GM12874 (cell line): ENCODE results near the gene ST8SIA1.

ENCODE experiments used
- TF ChIP-seq, protein P1 (sequence below): IDR thresholded peaks from 2 replicates; pipeline ENCODE4 v1.5.1; 2011; ENCODE audit warnings: low read depth, mild to moderate bottlenecking, control low read depth, low read length, moderate library complexity; ENCODE audit not compliant: insufficient read depth

ST8SIA1 gene

GRCh38 chr12:22283006-22283506 lies 51.5 kb downstream of the ST8SIA1 start:
- TF ChIP-seq, protein P1, sequence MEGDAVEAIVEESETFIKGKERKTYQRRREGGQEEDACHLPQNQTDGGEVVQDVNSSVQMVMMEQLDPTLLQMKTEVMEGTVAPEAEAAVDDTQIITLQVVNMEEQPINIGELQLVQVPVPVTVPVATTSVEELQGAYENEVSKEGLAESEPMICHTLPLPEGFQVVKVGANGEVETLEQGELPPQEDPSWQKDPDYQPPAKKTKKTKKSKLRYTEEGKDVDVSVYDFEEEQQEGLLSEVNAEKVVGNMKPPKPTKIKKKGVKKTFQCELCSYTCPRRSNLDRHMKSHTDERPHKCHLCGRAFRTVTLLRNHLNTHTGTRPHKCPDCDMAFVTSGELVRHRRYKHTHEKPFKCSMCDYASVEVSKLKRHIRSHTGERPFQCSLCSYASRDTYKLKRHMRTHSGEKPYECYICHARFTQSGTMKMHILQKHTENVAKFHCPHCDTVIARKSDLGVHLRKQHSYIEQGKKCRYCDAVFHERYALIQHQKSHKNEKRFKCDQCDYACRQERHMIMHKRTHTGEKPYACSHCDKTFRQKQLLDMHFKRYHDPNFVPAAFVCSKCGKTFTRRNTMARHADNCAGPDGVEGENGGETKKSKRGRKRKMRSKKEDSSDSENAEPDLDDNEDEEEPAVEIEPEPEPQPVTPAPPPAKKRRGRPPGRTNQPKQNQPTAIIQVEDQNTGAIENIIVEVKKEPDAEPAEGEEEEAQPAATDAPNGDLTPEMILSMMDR, result no peak

DNA sequence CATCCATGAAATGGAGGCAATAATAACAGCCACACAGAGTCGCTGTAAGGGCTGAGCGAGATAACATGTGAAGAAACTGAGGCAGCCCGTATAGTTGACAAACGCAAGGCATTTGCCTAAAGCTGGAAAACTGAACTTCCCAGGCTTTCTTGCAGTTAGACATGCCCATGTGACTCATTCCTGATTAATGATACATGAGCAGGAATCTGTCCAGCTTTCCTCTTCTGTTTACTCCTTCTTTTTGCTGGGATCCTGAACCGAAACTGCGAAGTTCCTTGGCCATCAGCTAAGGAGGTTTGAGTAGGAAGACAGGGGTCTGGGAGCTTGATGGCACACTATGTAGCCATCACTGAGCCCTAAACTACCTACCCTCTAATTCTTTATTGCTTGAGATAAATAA lies 52.2 kb downstream of the ST8SIA1 start:
- TF ChIP-seq, protein P1, result no peak

DNA sequence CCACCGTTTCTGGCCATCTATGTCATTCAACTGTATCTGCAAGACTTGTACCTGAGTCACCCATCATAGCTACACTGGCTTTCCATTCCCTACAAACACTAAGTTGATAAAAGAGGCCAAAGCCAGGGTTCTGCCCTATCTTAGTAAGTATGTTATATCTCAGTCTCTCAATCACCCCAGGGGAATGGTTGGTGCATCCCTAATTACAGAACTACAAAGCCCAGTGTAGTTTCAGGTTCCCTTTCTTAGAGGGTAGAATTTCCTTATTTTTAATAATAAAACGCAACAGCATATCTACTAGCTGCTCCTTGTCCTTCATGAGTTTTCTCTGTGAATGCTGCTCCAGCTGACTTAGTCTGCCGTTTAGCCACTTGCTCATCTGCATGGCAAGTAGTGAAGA lies 57.6 kb downstream of the ST8SIA1 start:
- TF ChIP-seq, protein P1, result no peak

DNA sequence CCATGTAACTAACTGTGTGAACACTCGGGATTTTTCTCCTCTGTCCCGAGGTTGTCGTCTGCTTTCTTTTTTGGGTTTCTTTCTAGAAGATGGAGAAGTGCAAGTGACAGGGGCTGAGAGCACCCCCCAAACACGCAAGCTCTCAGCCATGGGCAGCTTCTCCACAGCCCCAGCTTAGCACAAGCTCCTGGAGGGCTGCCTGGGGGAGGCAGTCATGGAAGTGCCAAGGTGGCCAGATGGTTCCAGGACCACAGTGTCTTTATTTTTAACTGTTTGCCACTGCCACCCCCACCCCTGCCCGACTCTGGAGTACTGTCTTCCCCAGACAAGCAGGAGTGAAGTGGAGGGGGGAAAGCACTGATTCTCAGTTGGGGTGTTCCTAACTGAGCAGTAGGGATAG lies 58.2 kb downstream of the ST8SIA1 start:
- TF ChIP-seq, protein P1, result no peak

DNA sequence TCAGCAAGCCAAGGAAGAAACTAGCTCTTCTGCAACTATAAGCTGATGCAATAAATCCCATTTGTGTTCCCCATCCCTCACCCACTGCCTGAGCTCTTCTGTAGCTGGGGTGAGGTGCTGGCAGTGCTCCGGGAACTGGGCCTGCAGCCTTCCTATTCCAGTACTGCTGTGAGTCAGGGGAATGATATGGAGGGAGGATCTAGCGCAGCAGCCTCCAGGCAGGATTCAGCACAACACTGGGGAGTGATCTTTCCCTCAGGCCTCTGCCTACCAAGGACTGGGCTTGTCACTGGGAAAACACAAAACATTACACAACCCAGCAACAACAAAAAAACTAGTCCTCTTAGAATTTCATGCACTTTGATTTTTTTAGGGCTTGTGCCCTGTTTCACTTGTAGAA lies 58.7 kb downstream of the ST8SIA1 start:
- TF ChIP-seq, protein P1, result no peak

- TF ChIP-seq, protein P1, result no peak
Observed at GRCh38 chr12:22272335-22273151, 62.0 kb downstream of the ST8SIA1 start.

- TF ChIP-seq, protein P1, result no peak
Observed at GRCh38 chr12:22271023-22271422, 63.5 kb downstream of the ST8SIA1 start.
